H9 (cell line): ENCODE data around the gene VSIG10L. TPM values are rescaled to one million over a fixed set of nuclear protein-coding genes. Genes with fewer than 3 reads are reported as not detected.

Source experiments
- DNase-seq: peaks from one replicate; pipeline ENCODE4 v3.0.0-alpha.2; 2017
- H2AFZ ChIP-seq: one replicate; pipeline ENCODE4 v1.6.1; 2013; ENCODE audit warnings: mild to moderate bottlenecking, low read length, control low read depth, moderate library complexity
- H2AK5ac ChIP-seq: 2 replicates; pipeline ENCODE4 v1.6.1; 2013; ENCODE audit warnings: low read length, control low read depth, mixed read lengths; ENCODE audit not compliant: insufficient read length
- H2BK120ac ChIP-seq: one replicate; pipeline ENCODE4 v1.6.1; 2013; ENCODE audit warnings: low read depth, mild to moderate bottlenecking, low read length, control low read depth, inconsistent platforms; ENCODE audit not compliant: poor library complexity, severe bottlenecking
- H2BK12ac ChIP-seq: 2 replicates; pipeline ENCODE4 v1.6.1; 2013; ENCODE audit warnings: low read length, control low read depth, mixed read lengths, low read depth; ENCODE audit not compliant: insufficient read length
- H2BK15ac ChIP-seq: 2 replicates; pipeline ENCODE4 v1.6.1; 2013; ENCODE audit warnings: low read depth, low read length, control low read depth
- H2BK20ac ChIP-seq: one replicate; pipeline ENCODE4 v1.6.1; 2013; ENCODE audit warnings: low read depth, mild to moderate bottlenecking, low read length, control low read depth, inconsistent platforms; ENCODE audit not compliant: poor library complexity, severe bottlenecking
- H2BK5ac ChIP-seq: 2 replicates; pipeline ENCODE4 v1.6.1; 2013; ENCODE audit warnings: low read length, control low read depth, mixed read lengths; ENCODE audit not compliant: insufficient read length
- H3K14ac ChIP-seq: 2 replicates; pipeline ENCODE4 v1.6.1; 2013; ENCODE audit warnings: low read length, control low read depth; ENCODE audit not compliant: insufficient read depth
- H3K18ac ChIP-seq: 2 replicates; pipeline ENCODE4 v1.6.1; 2013; ENCODE audit warnings: low read depth, mild to moderate bottlenecking, mixed read lengths, low read length, control low read depth; ENCODE audit not compliant: insufficient read length
- H3K23ac ChIP-seq: 2 replicates; pipeline ENCODE4 v1.6.1; 2013; ENCODE audit warnings: low read length, control low read depth, mixed read lengths, low read depth; ENCODE audit not compliant: insufficient read length
- H3K23me2 ChIP-seq: 2 replicates; pipeline ENCODE4 v1.6.1; 2013; ENCODE audit warnings: low read depth, mild to moderate bottlenecking, mixed read lengths, low read length, control low read depth; ENCODE audit not compliant: insufficient read length, poor library complexity, severe bottlenecking
- H3K27ac ChIP-seq: 2 replicates; pipeline ENCODE4 v1.5.1; 2013; ENCODE audit warnings: low read length, control low read depth, mixed read lengths, low read depth; ENCODE audit not compliant: insufficient read length
- H3K27me3 ChIP-seq: 2 replicates; pipeline ENCODE4 v1.6.1; 2013; ENCODE audit warnings: low read length, control low read depth, inconsistent platforms; ENCODE audit not compliant: insufficient read depth
- H3K4ac ChIP-seq: 2 replicates; pipeline ENCODE4 v1.6.1; 2013; ENCODE audit warnings: low read depth, mild to moderate bottlenecking, control low read depth, inconsistent platforms, low read length, moderate library complexity
- H3K4me1 ChIP-seq: 2 replicates; pipeline ENCODE4 v1.6.1; 2013; ENCODE audit warnings: low read length, control low read depth, inconsistent platforms; ENCODE audit not compliant: insufficient read depth
- H3K4me2 ChIP-seq: 2 replicates; pipeline ENCODE4 v1.6.1; 2013; ENCODE audit warnings: low read length, control low read depth, mixed read lengths; ENCODE audit not compliant: insufficient read length, insufficient read depth
- H3K56ac ChIP-seq: 2 replicates; pipeline ENCODE4 v1.6.1; 2013; ENCODE audit warnings: low read depth, mild to moderate bottlenecking, mixed read lengths, low read length, control low read depth; ENCODE audit not compliant: insufficient read length
- H3K79me1 ChIP-seq: 2 replicates; pipeline ENCODE4 v1.6.1; 2013; ENCODE audit warnings: low read depth, mild to moderate bottlenecking, moderate library complexity, low read length, control low read depth, inconsistent platforms; ENCODE audit not compliant: insufficient read depth, poor library complexity, severe bottlenecking
- H3K79me2 ChIP-seq: 2 replicates; pipeline ENCODE4 v1.6.1; 2013; ENCODE audit warnings: low read length, control low read depth, inconsistent platforms; ENCODE audit not compliant: insufficient read depth
- H3K9ac ChIP-seq: 2 replicates; pipeline ENCODE4 v1.6.1; 2013; ENCODE audit warnings: low read length, control low read depth, mixed read lengths; ENCODE audit not compliant: insufficient read length; ENCODE audit errors: extremely low read depth
- H3K9me3 ChIP-seq: one replicate; pipeline ENCODE4 v1.6.1; 2013; ENCODE audit warnings: low read depth, low read length, inconsistent platforms; ENCODE audit not compliant: control insufficient read depth
- H3T11ph ChIP-seq: one replicate; pipeline ENCODE4 v1.6.1; 2013; ENCODE audit warnings: mild to moderate bottlenecking, low read length, control low read depth, inconsistent platforms
- H4K20me1 ChIP-seq: one replicate; pipeline ENCODE4 v1.6.1; 2013; ENCODE audit not compliant: control insufficient read depth, insufficient read length, insufficient read depth
- H4K5ac ChIP-seq: 2 replicates; pipeline ENCODE4 v1.6.1; 2013; ENCODE audit warnings: low read depth, mild to moderate bottlenecking, mixed read lengths, low read length, control low read depth; ENCODE audit not compliant: insufficient read length
- H4K8ac ChIP-seq: replicated peaks from 2 replicates; pipeline ENCODE4 v1.6.1; 2013; ENCODE audit warnings: low read length, control low read depth, mixed read lengths, low read depth; ENCODE audit not compliant: insufficient read length
- H4K91ac ChIP-seq: 2 replicates; pipeline ENCODE4 v1.6.1; 2013; ENCODE audit warnings: low read depth, mild to moderate bottlenecking, moderate library complexity, mixed read lengths, low read length, control low read depth; ENCODE audit not compliant: insufficient read length
- H3K27ac Mint-ChIP-seq, 3 experiments: 2 replicates in 2 of 3; 3 replicates in 1 of 3; pipeline ENCODE4 v1.8.0; 2020 to 2021; ENCODE audit warnings: mixed read lengths in 3 of 3, mild to moderate bottlenecking in 1 of 3, moderate library complexity in 1 of 3
- H3K27me3 Mint-ChIP-seq: 2 replicates; pipeline ENCODE4 v1.8.0; 2021; ENCODE audit warnings: low read depth, mild to moderate bottlenecking, moderate library complexity, mixed read lengths
- H3K36me3 Mint-ChIP-seq, 3 experiments: 2 replicates in 2 of 3; 3 replicates in 1 of 3; pipeline ENCODE4 v1.8.0; 2020 to 2021; ENCODE audit warnings: low read depth in 3 of 3, mixed read lengths in 3 of 3; ENCODE audit not compliant: insufficient read depth in 1 of 3
- H3K4me1 Mint-ChIP-seq, 2 experiments: 2 replicates each; pipeline ENCODE4 v1.8.0; 2020; ENCODE audit warnings: mixed read lengths in 2 of 2
- H3K4me3 Mint-ChIP-seq, 2 experiments: 2 replicates in 1 of 2; 3 replicates in 1 of 2; pipeline ENCODE4 v1.8.0; 2020 to 2021; ENCODE audit warnings: mild to moderate bottlenecking in 2 of 2, mixed read lengths in 2 of 2, moderate library complexity in 1 of 2
- H3K9me3 Mint-ChIP-seq, 2 experiments: 2 replicates in 1 of 2; 3 replicates in 1 of 2; pipeline ENCODE4 v1.8.0; 2020; ENCODE audit warnings: mild to moderate bottlenecking in 2 of 2, mixed read lengths in 2 of 2, moderate library complexity in 1 of 2
- CTCF ChIP-seq: fragments of 200-600 bp; sonication (generic); conservative IDR thresholded peaks from 3 replicates; pipeline ENCODE4 v1.8.0; 2021; ENCODE audit warnings: antibody characterized with exemption, mild to moderate bottlenecking
- WGBS: extraction: QIAGEN DNeasy Blood & Tissue Kit; methylation state at CpG from one replicate; pipeline ENCODE4 v1.1.7; 2013; ENCODE audit warnings: missing lambda C conversion rate, low lambda C conversion rate, mixed read lengths; ENCODE audit not compliant: insufficient read length; ENCODE audit errors: extremely low coverage; 5-methylcytosine and 5-hydroxymethylcytosine counted together
- total RNA-seq: library from RNA; stranded (reverse); gene quantifications from 2 replicates; pipeline ENCODE4 v1.2.1, GENCODE V29; 2021

The VSIG10L gene
- total RNA-seq, 1 experiment from 2014 or later, result 5.6 TPM

- Histone ChIP-seq H4K8ac (no peak overlapping the region), H3K27me3 (no peaks in the 10 kb centered on the region), H3K4me1 (peaks cover 14% of the 10 kb centered on the region), H3K4ac (no peak overlapping the region), H4K91ac (no peak overlapping the region), H2BK12ac (no peak overlapping the region), H3K56ac (no peak overlapping the region), H3T11ph (no peak overlapping the region), H3K23ac (no peak overlapping the region), H3K79me1 (no peaks in the 10 kb centered on the region), H2BK5ac (no peak overlapping the region), H3K9ac (no peak overlapping the region), H2AFZ (no peak overlapping the region), H4K20me1 (no peaks in the 10 kb centered on the region), H2BK15ac (no peak overlapping the region), H3K23me2 (no peaks in the 10 kb centered on the region), H2AK5ac (no peak overlapping the region), H3K14ac (no peak overlapping the region), H4K5ac (no peak overlapping the region), H3K79me2 (no peaks in the 10 kb centered on the region), H2BK120ac (no peak overlapping the region), H3K27ac (no peak overlapping the region), H3K9me3 (no peaks in the 10 kb centered on the region), H2BK20ac (no peak overlapping the region), H3K18ac (no peak overlapping the region), H3K4me2 (no peak overlapping the region)
- no peak for DNase-seq
- WGBS, result no CpG with 5 or more reads among the region's 9 CpGs
- no peak for TF ChIP-seq CTCF
- H3K27me3 Mint-ChIP-seq, result peaks cover 19% of the 10 kb centered on the region
- H3K4me1 Mint-ChIP-seq, result peaks cover 19 to 22% of the 10 kb centered on the region in 2 experiments
- H3K4me3 Mint-ChIP-seq, result no peak overlapping the region
- no peaks in the 10 kb centered on the region; a peak in 1 of 5 replicates for H3K9me3 Mint-ChIP-seq
- H3K27ac Mint-ChIP-seq, result no peak overlapping the region
- peaks cover 2 to 11% (median 8%) of the 10 kb centered on the region in 3 experiments; a peak in 4 of 7 replicates for H3K36me3 Mint-ChIP-seq
These were observed 3.2 kb upstream of the VSIG10L start for GRCh38 chr19:51345076-51345620.
